ENCODE measurements around the gene ZFYVE21.

ZFYVE21 gene

GRCh38 chr14:103705504-103706284 is 9.9 kb upstream of the ZFYVE21 start:
- no peak for DNase-seq (ENCODE audit: low read depth in 2 of 2)

DNA sequence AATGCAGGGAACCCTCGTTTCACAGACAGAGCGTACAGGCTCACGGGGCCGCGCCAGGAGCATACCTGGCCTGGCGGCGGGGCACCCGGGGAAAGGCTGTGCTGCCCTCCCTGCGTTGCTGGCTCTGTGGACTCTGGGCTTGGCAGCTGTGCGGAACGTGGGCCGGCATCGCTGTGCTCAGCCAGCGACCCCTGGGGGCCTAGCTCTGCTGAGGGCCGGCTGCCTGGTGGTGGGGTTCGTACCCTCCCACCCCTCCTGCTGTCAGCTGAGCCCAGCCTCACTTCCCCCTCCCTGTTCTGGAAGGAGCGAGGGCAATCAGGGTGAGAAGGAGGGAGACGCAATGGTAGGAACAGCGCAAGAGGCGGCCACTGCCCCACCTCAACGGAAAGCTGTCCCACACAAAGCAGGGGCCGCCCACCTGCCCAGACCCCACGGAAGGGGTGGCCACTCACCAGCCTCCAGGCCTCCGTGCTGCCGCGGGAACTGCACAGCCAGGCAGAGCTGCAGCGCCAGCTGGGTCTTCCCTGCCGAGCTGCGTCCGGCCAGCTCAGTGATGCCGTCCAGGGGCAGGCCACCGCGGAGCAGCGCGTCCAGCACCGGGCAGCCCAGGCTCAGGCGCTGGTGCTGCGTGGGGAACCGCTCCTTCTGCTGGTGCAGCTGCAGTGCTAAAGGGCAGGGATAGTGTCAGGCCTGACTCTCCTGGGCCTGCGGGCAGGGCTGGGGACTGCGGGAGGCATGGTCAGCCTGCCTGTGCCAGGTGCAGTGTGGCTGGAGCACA is 8.9 kb upstream of the ZFYVE21 start:
- no peak for DNase-seq (ENCODE audit: low read depth in 2 of 2)

- no peak for DNase-seq (ENCODE audit: low read depth in 2 of 2)
Measured at GRCh38 chr14:103707329-103708263, 8.0 kb upstream of the ZFYVE21 start.

GRCh38 chr14:103708750-103709187 is 6.8 kb upstream of the ZFYVE21 start:
- no peak for DNase-seq (ENCODE audit: low read depth in 2 of 2)

- no peak for DNase-seq (ENCODE audit: low read depth in 2 of 2)
Measured at GRCh38 chr14:103709814-103710213, 5.8 kb upstream of the ZFYVE21 start.

DNA sequence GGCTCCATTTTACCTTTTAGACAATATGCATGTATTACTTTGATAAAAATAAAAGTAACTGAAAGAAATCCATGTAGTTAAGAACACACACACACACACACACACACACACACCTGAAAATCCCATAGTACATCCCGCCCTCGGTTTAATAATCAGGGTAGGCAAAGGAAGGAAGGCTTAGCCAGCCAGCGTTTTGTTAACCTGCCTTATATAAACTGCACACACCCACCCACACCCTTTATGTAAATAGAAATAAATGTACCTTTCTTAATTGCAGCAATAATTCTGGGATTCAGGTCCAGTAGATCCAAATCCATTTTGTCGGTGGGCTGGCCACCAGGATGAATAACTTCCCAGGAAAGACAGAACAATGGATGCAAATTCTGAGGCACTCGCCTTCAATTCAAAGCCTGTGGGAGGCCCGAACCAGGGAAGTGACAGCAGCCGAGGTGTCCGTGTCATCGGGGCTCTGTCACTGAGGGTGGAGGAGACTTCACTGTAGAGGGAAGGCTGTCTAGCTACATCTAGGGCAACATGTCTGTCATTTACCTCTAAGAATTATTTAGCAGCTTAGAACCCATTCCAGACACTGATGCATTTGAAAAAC is 4.7 kb upstream of the ZFYVE21 start:
- DNase-seq (ENCODE audit: low read depth in 2 of 2), result no peak

DNA sequence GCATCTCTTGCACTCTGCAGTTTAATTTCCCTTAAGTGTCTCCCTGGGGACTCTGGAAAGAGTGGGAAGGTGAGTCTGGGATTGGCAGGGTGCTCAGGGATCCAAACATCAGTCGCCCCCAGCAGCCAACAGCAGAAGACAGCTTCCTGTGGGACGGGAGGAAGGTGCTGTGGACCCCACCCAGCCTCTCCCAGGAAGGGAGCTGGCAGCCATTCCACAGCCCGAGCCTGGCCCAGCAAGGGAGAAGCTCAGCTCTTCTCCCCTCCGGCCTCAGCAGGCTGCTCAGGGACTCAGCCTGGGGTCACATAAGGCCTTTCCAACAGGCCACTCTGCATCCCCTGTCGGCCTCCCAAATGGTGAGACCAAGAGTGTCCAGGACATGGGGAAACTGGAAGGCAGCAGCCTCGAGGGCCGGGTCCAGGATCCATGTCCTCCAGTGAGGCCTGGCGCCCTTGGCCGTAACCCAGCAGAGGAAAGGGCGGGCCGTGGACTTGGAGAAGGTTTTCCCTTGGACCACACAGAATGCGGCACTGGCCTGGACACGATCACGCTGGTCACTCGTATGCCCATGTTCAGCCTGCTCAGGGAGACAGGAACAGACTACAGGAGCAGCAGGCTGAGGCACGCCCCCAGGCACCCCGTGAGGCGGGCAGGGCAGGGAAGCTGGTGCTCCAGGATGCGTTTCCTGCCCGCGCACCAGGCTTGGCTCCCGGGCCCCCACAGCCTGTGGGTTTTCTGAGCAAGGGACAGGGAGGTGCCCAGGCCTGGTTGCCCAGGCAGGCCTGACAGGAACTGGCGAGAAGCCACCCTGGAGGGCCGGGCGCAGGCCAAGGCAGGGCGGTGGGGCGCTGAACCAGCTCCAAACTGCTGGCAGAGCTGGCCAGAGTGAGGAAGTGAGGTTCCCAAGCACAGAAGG is 3.8 kb upstream of the ZFYVE21 start:
- no peak for DNase-seq (ENCODE audit: low read depth in 2 of 2)

- DNase-seq (ENCODE audit: low read depth in 2 of 2), result no peak
Measured at GRCh38 chr14:103712633-103713247, 2.9 kb upstream of the ZFYVE21 start.

- no peak for DNase-seq (ENCODE audit: low read depth in 2 of 2)
Measured at GRCh38 chr14:103713304-103714062, 2.1 kb upstream of the ZFYVE21 start.

DNA sequence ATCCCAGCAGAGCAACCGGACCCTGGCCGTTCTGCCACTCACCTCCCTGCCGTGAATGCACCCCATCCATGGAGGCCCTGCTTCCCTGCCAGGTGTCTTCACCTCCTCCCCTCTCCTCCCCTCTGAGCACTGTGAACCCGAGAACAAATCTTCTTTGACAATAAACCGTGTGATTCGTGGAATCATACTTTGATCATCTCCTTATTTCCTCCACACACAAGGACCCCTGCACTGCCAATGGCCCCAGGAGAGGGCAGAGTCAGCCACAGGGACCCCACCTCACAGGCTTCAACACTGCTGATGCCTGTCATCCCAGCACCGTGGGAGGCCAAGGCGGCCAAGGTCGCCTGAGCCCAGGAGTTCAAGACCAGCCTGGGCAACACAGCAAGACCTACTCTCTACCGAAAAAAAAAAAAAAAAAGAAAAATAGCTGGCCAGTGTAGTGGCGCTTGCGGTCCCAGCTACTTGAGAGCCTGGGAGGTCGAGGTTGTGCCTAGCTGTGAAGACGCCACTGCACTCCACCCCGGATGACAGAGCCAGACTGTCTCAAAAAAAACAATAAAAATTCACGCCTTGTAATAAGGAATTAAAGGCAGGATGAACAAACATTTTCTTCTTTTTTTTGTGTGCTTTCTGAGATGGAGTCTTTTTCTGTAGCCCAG is 1.4 kb upstream of the ZFYVE21 start:
- no peak for DNase-seq (ENCODE audit: low read depth in 2 of 2)

- DNase-seq (ENCODE audit: low read depth in 2 of 2), result no peak
Measured at GRCh38 chr14:103716091-103716801, 636 bp downstream of the ZFYVE21 start.

GRCh38 chr14:103716899-103717411 is 1.3 kb downstream of the ZFYVE21 start:
- no peak for DNase-seq (ENCODE audit: low read depth in 2 of 2)

DNA sequence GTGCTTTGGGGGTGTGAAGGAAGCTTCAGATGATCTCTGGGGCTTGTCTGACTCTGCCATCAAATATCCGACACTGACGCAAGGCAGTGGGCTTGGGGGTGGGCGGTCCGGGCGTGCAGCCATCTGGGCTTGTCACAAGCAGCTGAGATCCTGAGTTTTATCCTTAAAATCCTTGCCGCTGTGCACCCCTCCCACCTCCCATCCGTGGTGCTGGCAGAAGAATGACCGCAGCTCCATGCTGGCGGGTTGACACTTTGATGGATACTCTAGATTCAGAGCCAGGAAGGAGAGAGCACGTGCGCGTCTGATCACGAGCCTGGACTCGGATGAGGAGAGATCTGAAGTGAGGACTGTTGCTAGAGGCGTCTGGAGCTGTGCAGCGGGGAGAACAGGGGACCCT is 3.0 kb downstream of the ZFYVE21 start:
- no peak for DNase-seq (ENCODE audit: low read depth in 2 of 2)

- DNase-seq (ENCODE audit: low read depth in 2 of 2), result no peak
Measured at GRCh38 chr14:103719751-103720150, 4.1 kb downstream of the ZFYVE21 start.

- DNase-seq (ENCODE audit: low read depth in 2 of 2), result no peak
Measured at GRCh38 chr14:103721334-103722120, 5.9 kb downstream of the ZFYVE21 start.

- no peak for DNase-seq (ENCODE audit: low read depth in 2 of 2)
Measured at GRCh38 chr14:103723748-103724081, 8.1 kb downstream of the ZFYVE21 start.

- no peak for DNase-seq (ENCODE audit: low read depth in 2 of 2)
Measured at GRCh38 chr14:103724116-103724515, 8.5 kb downstream of the ZFYVE21 start.

Data from stimulated activated CD8-positive, alpha-beta memory T cell treated with anti-CD3 and anti-CD28 coated beads, Interleukin-15, amount 100 ng/mL, for 4 hours (primary cell).